ENCODE measurements around the gene PRKRIP1. TPM values are rescaled to one million over a fixed set of nuclear protein-coding genes. Genes with fewer than 3 reads are reported as not detected.

PRKRIP1 gene
- total RNA-seq, 6 experiments from 2014 or later: 6.1 to 9.8 (median 8.9) TPM

- Histone ChIP-seq H3K27ac (no peak overlapping the region), H3K27me3 (no peaks in the 10 kb centered on the region), H3K36me3 (no peaks in the 10 kb centered on the region), H3K4me1 (peaks cover 0 to 4% (median 0%) of the 10 kb centered on the region in 4 donors), H3K9me3 (no peaks in the 10 kb centered on the region), H3K4me3 (no peak overlapping the region)
- intact Hi-C loops (cut with DNase I): loop anchor here (5.0 kb wide), 1 partner anchor 109 kb away; no protein-coding TSS in a partner anchor
- peak; percentile 91 to 98 (median 93) for TF ChIP-seq CTCF (IDR thresholded peaks at IDR 0.05)
- TF ChIP-seq POLR2A (IDR thresholded peaks at IDR 0.05): no peak
- ATAC-seq (peak; percentile 94 to 98 (median 98)), DNase-seq (peak; percentile 84 to 87 (median 85))
- 65% methylated on average over 8 of the region's 12 CpGs for WGBS (ENCODE audit: insufficient coverage, low coverage, low lambda C conversion rate, missing lambda C conversion rate)
Measured at GRCh38 chr7:102390697-102391484, 5.3 kb upstream of the PRKRIP1 start.

DNA sequence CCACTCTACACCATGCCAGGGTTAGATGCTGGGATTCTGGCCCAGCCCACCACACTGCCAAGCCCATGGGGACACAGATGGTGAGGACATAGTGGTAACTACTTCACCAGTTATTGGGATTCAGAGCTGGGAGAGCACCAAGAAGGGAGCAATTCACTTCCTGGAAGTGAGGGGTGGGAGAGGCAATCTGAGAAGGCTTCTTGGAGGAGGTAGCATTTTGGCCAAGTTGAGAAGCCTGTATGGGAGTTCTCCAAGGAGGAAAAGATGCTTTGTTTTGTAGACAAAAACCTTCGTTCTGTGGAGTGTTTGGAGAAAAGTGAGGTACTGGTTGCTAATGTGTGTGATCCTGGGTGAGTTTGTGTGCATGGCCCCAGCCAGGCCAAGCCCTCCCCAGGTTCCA, 3.8 kb upstream of the PRKRIP1 start:
- no peak for DNase-seq
- Histone ChIP-seq H3K36me3 (no peaks in the 10 kb centered on the region), H3K9me3 (no peaks in the 10 kb centered on the region), H3K27ac (no peak overlapping the region), H3K4me1 (peaks cover 0 to 10% (median 0%) of the 10 kb centered on the region in 4 donors), H3K4me3 (no peak overlapping the region), H3K27me3 (no peaks in the 10 kb centered on the region)
- no peak for ATAC-seq
- no CpG with 5 or more reads among the region's 1 CpG for WGBS (ENCODE audit: insufficient coverage, low coverage, low lambda C conversion rate, missing lambda C conversion rate)
- TF ChIP-seq POLR2A (IDR thresholded peaks at IDR 0.05) (no peak), CTCF (IDR thresholded peaks at IDR 0.05) (no peak)
- intact Hi-C loops (cut with DNase I): loop anchor here (5.0 kb wide), 1 partner anchor 110 kb away; no protein-coding TSS in a partner anchor

- DNase-seq: no peak
- WGBS (ENCODE audit: insufficient coverage, low coverage, low lambda C conversion rate, missing lambda C conversion rate): 83% methylated on average over 4 of the region's 9 CpGs
Measured at GRCh38 chr7:102393467-102393866, 2.7 kb upstream of the PRKRIP1 start.

DNA sequence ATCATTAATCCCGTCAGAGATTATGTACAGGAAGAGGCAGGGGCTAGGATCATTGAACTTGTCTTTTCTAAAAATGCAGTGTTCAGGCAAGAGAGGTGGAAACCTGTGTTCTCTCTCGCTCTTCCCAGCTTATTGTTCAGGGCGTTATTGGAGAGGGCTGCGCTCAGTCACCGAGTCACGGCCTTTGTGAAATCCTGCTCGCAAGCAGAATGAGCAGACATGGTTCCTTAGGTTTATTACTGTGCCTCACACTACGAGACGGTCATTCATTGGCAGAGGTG, 631 bp upstream of the PRKRIP1 start:
- no peak for TF ChIP-seq POLR2A (IDR thresholded peaks at IDR 0.05)
- no peak for TF ChIP-seq CTCF (IDR thresholded peaks at IDR 0.05)
- H3K4me1 ChIP-seq: peaks cover 0 to 11% (median 0%) of the 10 kb centered on the region in 4 donors
- H3K9me3 ChIP-seq: no peaks in the 10 kb centered on the region
- peak overlapping the region; percentile 85 to 96 (median 90) for H3K4me3 ChIP-seq
- WGBS (ENCODE audit: insufficient coverage, low coverage, low lambda C conversion rate, missing lambda C conversion rate): 12% methylated on average over 9 of the region's 9 CpGs
- intact Hi-C loops (cut with DNase I): no loop called here
- ATAC-seq (no peak), DNase-seq (no peak)
- no peaks in the 10 kb centered on the region for H3K27me3 ChIP-seq
- peak overlapping the region; percentile 71 for H3K27ac ChIP-seq
- peaks cover 0 to 15% (median 4%) of the 10 kb centered on the region in 4 donors for H3K36me3 ChIP-seq

More at GRCh38 chr7:102393467-102393866, 2.7 kb upstream of the PRKRIP1 start:
- no peak for ATAC-seq
- Histone ChIP-seq H3K4me1 (peaks cover 0 to 11% (median 0%) of the 10 kb centered on the region in 4 donors), H3K27me3 (no peaks in the 10 kb centered on the region), H3K27ac (no peak overlapping the region), H3K9me3 (no peaks in the 10 kb centered on the region), H3K36me3 (no peaks in the 10 kb centered on the region), H3K4me3 (no peak overlapping the region)
- intact Hi-C loops (cut with DNase I): loop anchor here (5.0 kb wide), 1 partner anchor 111 kb away; no protein-coding TSS in a partner anchor
- no peak for TF ChIP-seq CTCF (IDR thresholded peaks at IDR 0.05)
- TF ChIP-seq POLR2A (IDR thresholded peaks at IDR 0.05): no peak
